Neural progenitor cell (in vitro differentiated cells): ENCODE results near the gene CYFIP1.

Source experiments
- CTCF ChIP-seq: fragments of 200-600 bp; sonication (generic); IDR thresholded peaks from 2 replicates; pipeline ENCODE4 v1.5.1; 2017; ENCODE audit warnings: antibody characterized with exemption, mild to moderate bottlenecking
- EZH2 ChIP-seq: fragments of 200-600 bp; sonication (generic); IDR thresholded peaks from 2 replicates; pipeline ENCODE4 v1.6.1; 2017; ENCODE audit warnings: antibody characterized with exemption, mild to moderate bottlenecking, moderate library complexity

DNA sequence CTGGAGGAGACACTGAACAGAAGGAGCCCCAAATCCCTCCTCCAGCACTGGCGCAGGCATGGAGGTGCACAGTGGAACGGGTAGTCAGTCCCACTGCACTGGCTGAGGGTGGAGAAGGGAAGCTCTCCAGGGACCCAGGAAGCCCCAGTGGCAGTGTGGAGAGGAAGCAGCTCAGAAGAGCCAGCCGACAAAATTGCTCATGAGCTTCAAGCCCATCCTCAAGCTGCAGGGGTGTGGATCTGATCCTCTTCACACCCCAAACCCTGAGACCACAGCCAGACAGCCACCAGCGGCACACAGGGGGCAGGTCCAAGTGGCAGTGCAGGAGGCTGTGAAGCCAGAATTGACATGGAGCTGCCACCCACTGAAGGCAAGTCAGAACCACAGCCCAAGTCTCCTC, 32.1 kb downstream of the CYFIP1 start:
- TF ChIP-seq CTCF (no peak), EZH2 (no peak)
